Caco-2 (cell line): ENCODE results near the gene CAPZB. TPM values are rescaled to one million over a fixed set of nuclear protein-coding genes. Genes with fewer than 3 reads are reported as not detected.

ENCODE experiments used
- BruUV-seq: library from RNA; stranded (reverse); fragments of 400-500 nt; replicated peaks from 2 replicates; lab custom pipeline; 2021; lab: Mats Ljungman, UMichigan
- CTCF ChIA-PET: fragments of 300-600 bp; sonication (Branson Sonifier 250); formaldehyde crosslinking; loops from one replicate; lab custom pipeline; 2022; ENCODE audit warnings: antibody characterized with exemption; lab: Charles Lee
- POLR2A ChIA-PET: fragments of 300-600 bp; sonication (Branson Sonifier 250); formaldehyde crosslinking; loops from one replicate; lab custom pipeline; 2022; ENCODE audit warnings: antibody characterized with exemption; lab: Charles Lee
- DNase-seq, 2 experiments: peaks; one replicate each; pipeline versions ENCODE4 v3.0.0 to v3.0.0-alpha.2; 2020 to 2022
- H3K27me3 ChIP-seq: replicated peaks from 2 replicates; pipeline ENCODE4 v1.6.0; 2011; ENCODE audit warnings: low read length; ENCODE audit not compliant: control insufficient read depth, insufficient read depth
- H3K36me3 ChIP-seq: 2 replicates; pipeline ENCODE4 v1.5.1; 2011; ENCODE audit warnings: low read length; ENCODE audit not compliant: control insufficient read depth, insufficient read depth
- H3K4me1 ChIP-seq: fragments of 250-450 bp; sonication (Bioruptor Pico); 2 replicates; pipeline ENCODE4 v1.5.1; 2020; ENCODE audit warnings: mild to moderate bottlenecking
- H3K4me3 ChIP-seq: 2 replicates; pipeline ENCODE4 v1.5.1; 2011; ENCODE audit warnings: low read depth, mild to moderate bottlenecking, control low read depth, low read length
- H3K9me3 ChIP-seq: fragments of 250-450 bp; sonication (Bioruptor Pico); 2 replicates; pipeline ENCODE4 v1.5.1; 2020; ENCODE audit warnings: mild to moderate bottlenecking, moderate library complexity
- H3K27ac Mint-ChIP-seq: one replicate; pipeline ENCODE4 v1.8.0; 2022; ENCODE audit warnings: mixed read lengths; ENCODE audit not compliant: unreplicated experiment
- H3K27me3 Mint-ChIP-seq: one replicate; pipeline ENCODE4 v1.8.0; 2022; ENCODE audit warnings: mixed read lengths; ENCODE audit not compliant: insufficient read depth, unreplicated experiment
- H3K36me3 Mint-ChIP-seq: one replicate; pipeline ENCODE4 v1.8.0; 2022; ENCODE audit warnings: mild to moderate bottlenecking, mixed read lengths; ENCODE audit not compliant: insufficient read depth, unreplicated experiment
- H3K4me1 Mint-ChIP-seq: one replicate; pipeline ENCODE4 v1.8.0; 2022; ENCODE audit warnings: low read depth, mixed read lengths; ENCODE audit not compliant: unreplicated experiment
- H3K4me3 Mint-ChIP-seq: one replicate; pipeline ENCODE4 v1.8.0; 2022; ENCODE audit warnings: mild to moderate bottlenecking, moderate library complexity, mixed read lengths; ENCODE audit not compliant: unreplicated experiment
- H3K9me3 Mint-ChIP-seq: one replicate; pipeline ENCODE4 v1.8.0; 2022; ENCODE audit warnings: mixed read lengths; ENCODE audit not compliant: unreplicated experiment
- CTCF ChIP-seq, 2 experiments: fragments of 200-600 bp in 1 of 2; IDR thresholded peaks; 1 replicate in 1 of 2; 2 replicates in 1 of 2; pipeline versions ENCODE4 v1.5.1 to v1.8.0; 2011 to 2022; ENCODE audit warnings: antibody characterized with exemption in 1 of 2, control low read depth in 1 of 2, inconsistent platforms in 1 of 2, low read depth in 1 of 2, low read length in 1 of 2, mild to moderate bottlenecking in 1 of 2, moderate library complexity in 1 of 2; ENCODE audit not compliant: insufficient read depth in 1 of 2, severe bottlenecking in 1 of 2, unreplicated experiment in 1 of 2
- intact Hi-C: fragments of 100-400 bp; cut with micrococcal nuclease; formaldehyde crosslinking; loops from one replicate; pipeline ENCODE4 v1.10.0; 2022; ENCODE audit not compliant: unreplicated experiment
- total RNA-seq: library from RNA; stranded (reverse); gene quantifications from 2 replicates; pipeline ENCODE4 v1.2.3, GENCODE V29; 2022

The CAPZB gene
- total RNA-seq, 1 experiment from 2014 or later = 205 TPM

- intact Hi-C loops = no loop called here
- DNase-seq = no peak
- H3K4me3 ChIP-seq = no peak overlapping the region
- no peaks in the 10 kb centered on the region for H3K4me1 ChIP-seq
- no peaks in the 10 kb centered on the region for H3K9me3 Mint-ChIP-seq
- POLR2A ChIA-PET = no interaction called here
- no peaks in the 10 kb centered on the region for H3K27me3 ChIP-seq
- H3K4me1 Mint-ChIP-seq = peaks cover 5% of the 10 kb centered on the region
- BruUV-seq = no TSS peak
- H3K36me3 Mint-ChIP-seq = peaks cover 43% of the 10 kb centered on the region
- H3K36me3 ChIP-seq = peaks cover 1% of the 10 kb centered on the region; the same call in 1 of the 2 replicates
- H3K9me3 ChIP-seq = no peaks in the 10 kb centered on the region
- H3K27me3 Mint-ChIP-seq = no peaks in the 10 kb centered on the region
- TF ChIP-seq CTCF (IDR thresholded peaks at IDR 0.05; ENCODE audit: insufficient read depth in 1 of 2, low read depth in 1 of 2, low read length in 1 of 2, severe bottlenecking in 1 of 2, unreplicated experiment in 1 of 2) = no peak
- no peak overlapping the region for H3K4me3 Mint-ChIP-seq
- H3K27ac Mint-ChIP-seq = no peak overlapping the region
- CTCF ChIA-PET = no interaction called here
Measured at GRCh38 chr1:19354531-19354981, 130.8 kb downstream of the CAPZB start.

- DNase-seq = peak in 1 of 2 experiments; percentile 24
- no peak overlapping the region for H3K27ac Mint-ChIP-seq
- no peaks in the 10 kb centered on the region for H3K27me3 Mint-ChIP-seq
- ChIA-PET CTCF (no interaction called here), POLR2A (no interaction called here)
- TF ChIP-seq CTCF (IDR thresholded peaks at IDR 0.05; ENCODE audit: insufficient read depth in 1 of 2, low read depth in 1 of 2, low read length in 1 of 2, severe bottlenecking in 1 of 2, unreplicated experiment in 1 of 2) = peak in 1 of 2 experiments; percentile 9
- no peak overlapping the region for H3K4me3 Mint-ChIP-seq
- H3K4me3 ChIP-seq = no peak overlapping the region
- H3K9me3 ChIP-seq = no peaks in the 10 kb centered on the region
- H3K36me3 ChIP-seq = peaks cover 1% of the 10 kb centered on the region; the same call in 1 of the 2 replicates
- peaks cover 5% of the 10 kb centered on the region for H3K4me1 Mint-ChIP-seq
- H3K36me3 Mint-ChIP-seq = peaks cover 43% of the 10 kb centered on the region
- intact Hi-C loops = no loop called here
- H3K9me3 Mint-ChIP-seq = no peaks in the 10 kb centered on the region
- no TSS peak for BruUV-seq
- no peaks in the 10 kb centered on the region for H3K4me1 ChIP-seq
- no peaks in the 10 kb centered on the region for H3K27me3 ChIP-seq
Measured at GRCh38 chr1:19353596-19353995, 131.7 kb downstream of the CAPZB start.

GRCh38 chr1:19352839-19353238 lies 132.5 kb downstream of the CAPZB start:
- ChIA-PET CTCF (no interaction called here), POLR2A (no interaction called here)
- H3K4me1 Mint-ChIP-seq = peaks cover 5% of the 10 kb centered on the region
- H3K9me3 Mint-ChIP-seq = no peaks in the 10 kb centered on the region
- no peak overlapping the region for H3K27ac Mint-ChIP-seq
- no peak overlapping the region for H3K4me3 ChIP-seq
- no TSS peak for BruUV-seq
- intact Hi-C loops = no loop called here
- no peaks in the 10 kb centered on the region for H3K9me3 ChIP-seq
- no peak for TF ChIP-seq CTCF (IDR thresholded peaks at IDR 0.05; ENCODE audit: insufficient read depth in 1 of 2, low read depth in 1 of 2, low read length in 1 of 2, severe bottlenecking in 1 of 2, unreplicated experiment in 1 of 2)
- peaks cover 1% of the 10 kb centered on the region; the same call in 1 of the 2 replicates for H3K36me3 ChIP-seq
- no peak for DNase-seq
- peaks cover 45% of the 10 kb centered on the region for H3K36me3 Mint-ChIP-seq
- H3K4me3 Mint-ChIP-seq = no peak overlapping the region
- no peaks in the 10 kb centered on the region for H3K27me3 Mint-ChIP-seq
- H3K27me3 ChIP-seq = no peaks in the 10 kb centered on the region
- no peaks in the 10 kb centered on the region for H3K4me1 ChIP-seq
